NCI-H146 treated with DMSO at 0.1 percent for 48 hours (cell line): Measurements from ENCODE around the gene SMG6.
"Not testable (repeated sequence)": the region's sequence is repeated elsewhere in the genome, so short reads cannot be mapped to it uniquely, and the experiment has no call there.

Experiments used
- DNase-seq: peaks from one replicate; lab custom pipeline; 2025; ENCODE audit not compliant: unreplicated experiment; lab: John Stamatoyannopoulos, UW

The SMG6 gene

DNA sequence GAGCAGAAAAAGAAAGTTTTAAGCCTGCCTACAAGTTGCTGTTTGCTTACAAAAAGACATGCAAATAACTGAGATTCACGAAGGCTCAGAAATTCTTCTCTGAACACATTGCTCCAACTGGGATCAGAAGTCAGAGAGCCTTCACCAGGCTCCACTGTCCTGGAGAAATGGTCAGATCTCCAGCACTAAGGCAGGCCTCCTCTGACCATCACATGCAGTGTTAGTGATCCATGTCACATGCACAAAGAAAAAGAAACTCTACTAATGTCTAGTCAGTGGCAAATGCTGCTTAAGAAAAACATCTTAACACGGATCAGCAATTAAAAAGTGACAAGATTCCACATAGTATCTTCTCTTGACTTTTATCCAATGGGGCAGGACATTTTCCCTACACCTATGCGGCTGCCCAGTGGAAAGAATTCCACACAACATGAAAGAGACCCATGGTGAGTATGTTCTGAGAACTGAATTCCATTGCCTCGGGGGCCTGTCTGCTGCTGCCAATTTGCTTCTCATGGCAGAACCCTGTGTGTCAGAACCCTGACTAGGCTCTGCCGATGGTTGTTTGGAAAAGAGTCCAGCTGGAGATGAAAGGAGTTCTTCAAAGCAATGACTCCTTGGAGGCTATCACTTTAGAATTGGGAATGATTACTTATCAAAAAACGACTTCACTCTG, 152.1 kb downstream of the SMG6 start:
- no peak for DNase-seq

DNA sequence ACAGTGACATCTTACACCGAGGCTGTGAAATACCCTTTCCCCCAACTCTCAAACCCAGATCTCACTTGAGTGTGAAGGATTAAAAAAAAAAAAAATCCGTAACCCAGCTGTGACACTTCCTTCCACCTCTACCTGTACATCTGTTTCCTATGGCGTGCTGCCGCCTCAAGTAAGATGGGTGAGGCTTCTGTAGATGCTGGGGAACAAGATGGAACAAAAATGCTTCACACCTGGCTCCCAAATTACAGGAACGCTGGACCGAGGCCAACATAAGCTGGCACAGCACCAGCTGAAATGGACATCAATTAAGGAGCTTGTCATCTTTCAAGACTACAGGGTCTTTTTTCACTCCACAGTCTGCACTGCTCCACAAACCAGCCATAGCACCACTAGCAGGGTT, 152.8 kb downstream of the SMG6 start:
- peak; percentile 37 for DNase-seq

DNA sequence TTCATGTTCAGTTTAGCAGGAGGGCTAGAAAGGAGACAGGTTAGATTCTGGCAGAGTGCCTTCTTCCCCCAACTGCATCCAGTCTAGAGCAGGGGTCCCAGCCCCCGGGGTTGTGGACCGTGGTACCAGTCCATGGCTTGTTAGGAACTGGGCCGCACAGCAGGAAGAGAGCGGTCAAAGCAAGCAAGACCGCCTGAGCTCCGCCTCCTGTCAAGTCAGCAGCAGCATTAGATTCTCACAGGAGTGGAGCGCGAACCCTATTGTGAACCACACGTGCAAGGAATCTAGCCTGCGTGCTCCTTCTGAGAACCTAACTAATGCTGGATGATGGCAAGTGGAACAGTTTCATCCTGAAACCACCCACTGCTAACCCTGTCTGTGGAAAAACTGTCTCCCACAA, 153.7 kb downstream of the SMG6 start:
- DNase-seq, result no peak

DNA sequence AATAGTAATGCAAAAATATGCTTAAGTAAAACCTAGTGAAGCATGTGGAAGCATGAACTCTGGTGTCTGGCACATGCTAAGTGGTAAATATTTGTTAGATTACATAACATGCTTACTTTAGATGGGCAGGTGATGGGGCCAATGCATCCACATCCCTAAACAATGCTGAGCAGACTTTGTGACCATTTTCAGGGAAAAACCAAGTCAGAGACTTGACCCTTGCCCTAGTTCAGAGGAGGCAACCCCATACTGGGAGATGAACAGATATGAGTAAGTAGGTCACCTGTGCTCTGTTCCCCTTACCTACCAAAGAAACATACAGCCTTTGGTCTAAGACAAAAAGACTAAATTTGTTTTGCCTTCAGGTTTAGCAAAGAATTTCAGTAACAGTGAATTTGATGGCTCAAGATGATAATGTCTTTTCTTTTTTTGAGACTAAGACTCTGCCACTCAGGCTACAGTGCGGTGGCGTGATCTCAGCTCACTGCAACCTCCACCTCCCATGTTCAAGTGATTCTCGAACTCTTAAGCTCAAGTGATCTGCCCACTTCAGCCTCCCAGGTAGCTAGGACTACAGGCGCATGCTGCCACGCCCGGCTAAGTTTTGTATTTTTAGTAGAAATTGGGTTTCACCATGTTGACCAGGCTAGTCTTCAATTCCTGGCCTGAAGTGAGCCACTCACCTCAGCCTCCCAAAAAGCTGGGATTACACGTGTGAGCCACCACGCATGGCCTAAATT, 157.3 kb downstream of the SMG6 start:
- DNase-seq, result no peak

DNA sequence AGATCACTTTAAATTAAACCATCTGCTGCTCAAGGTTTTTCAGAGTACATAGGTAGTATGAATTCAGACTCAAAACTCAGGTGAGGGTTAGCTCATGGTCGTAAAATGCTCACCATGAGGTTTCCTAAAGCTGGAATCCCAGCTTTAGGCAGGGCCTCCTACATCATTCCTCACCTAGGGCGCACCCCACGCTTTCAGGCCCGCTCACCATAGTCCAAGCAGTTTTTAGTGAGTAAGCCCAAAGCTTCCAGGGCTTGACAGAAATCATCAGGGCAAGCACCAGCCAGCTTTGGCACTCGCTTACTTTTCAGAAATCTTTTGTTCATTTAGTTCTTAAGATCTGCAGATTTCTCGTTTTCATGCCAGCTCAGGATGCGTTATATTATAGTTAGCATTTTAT, 158.9 kb downstream of the SMG6 start:
- no peak for DNase-seq

DNA sequence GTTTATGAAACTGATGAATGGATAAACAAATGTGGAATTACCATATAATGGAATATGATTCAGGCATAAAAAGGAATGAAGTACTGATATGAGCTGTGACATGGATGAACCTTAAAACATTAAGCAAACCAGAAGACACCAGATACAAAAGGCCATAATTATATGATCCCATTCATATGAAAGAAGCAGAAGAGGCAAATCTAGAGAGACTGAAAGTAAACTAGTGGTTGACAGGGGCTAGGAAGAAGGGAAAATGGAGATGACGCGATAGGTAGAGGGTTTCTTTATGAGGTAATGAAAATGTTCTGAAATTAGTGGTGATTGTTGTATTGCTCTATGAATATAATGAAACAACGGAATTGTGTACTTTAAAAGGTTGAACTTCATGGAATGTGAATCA, 160.3 kb downstream of the SMG6 start:
- DNase-seq, result no peak

DNA sequence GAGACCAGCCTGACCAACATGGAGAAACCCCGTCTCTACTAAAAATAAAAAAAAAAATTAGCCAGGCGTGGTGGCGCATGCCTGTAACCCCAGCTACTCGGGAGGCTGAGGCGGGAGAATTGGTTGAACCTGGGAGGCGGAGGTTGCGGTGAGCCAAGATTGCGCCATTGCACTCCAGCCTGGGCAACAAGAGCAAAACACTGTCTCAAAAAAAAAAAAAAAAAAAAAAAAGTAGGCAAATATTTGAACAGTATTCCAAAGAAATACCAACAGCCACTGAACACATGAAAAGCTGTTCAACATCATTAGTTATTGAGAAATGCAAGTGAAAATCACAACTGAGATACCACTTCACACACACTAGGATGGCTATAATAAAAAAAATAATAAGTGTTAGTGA, 160.9 kb downstream of the SMG6 start:
- DNase-seq, result not testable (repeated sequence)

DNA sequence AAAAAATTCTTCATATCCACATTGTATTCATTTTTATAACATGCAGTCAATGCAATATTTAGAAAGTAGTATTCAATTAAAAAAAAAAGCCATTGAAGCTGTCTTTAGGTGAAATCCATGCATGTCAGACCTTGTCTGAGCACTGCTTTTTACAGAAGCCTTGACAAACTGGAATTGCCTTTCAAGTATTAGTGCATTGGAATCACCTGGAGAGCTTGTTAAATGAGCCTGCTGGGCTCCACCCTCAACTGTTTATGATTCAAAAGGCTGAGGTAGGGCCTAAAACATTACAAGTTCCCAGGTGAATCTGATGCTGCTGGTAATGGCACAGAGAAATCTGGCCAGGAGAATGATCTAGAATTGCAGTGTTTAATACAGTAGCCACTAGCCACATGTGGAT, 162.9 kb downstream of the SMG6 start:
- no peak for DNase-seq

DNA sequence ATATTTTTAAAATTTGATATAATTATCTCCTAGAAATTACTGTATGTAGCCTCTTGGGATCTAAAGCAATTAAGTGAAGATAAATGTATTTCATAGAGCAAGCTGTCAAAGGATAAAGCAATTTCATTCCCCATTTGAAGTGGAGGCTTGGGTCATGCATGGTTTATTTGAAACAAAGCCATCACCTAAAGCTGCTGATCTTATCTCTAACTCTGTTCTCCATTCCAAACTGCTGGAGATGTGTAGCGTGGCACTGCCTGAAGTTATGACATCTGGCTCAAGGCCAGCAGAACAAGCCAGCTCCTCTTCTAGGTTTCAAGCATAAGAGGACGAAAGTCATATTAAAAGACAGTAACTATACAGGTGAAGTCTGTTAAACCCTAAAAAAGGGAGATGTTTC, 164.8 kb downstream of the SMG6 start:
- peak; percentile 47 for DNase-seq

DNA sequence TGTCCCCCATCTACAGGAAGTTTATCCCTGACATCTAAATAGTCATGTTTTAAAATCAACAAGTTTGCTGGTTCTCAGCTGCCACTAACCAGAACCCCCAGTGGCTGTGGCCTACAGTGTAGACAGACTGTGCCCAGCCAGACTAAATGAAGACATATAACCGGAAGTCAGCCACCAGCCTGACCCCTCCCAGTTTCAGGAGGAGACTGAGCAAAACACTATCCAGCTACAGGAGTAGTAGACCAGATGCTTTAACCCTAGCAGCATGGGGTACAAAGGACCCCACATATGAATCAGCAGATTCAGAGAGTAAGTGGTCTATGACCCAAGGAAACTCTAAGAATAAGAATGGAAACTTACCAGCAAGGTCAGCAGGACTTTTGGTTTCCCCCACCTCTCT, 165.3 kb downstream of the SMG6 start:
- no peak for DNase-seq

DNA sequence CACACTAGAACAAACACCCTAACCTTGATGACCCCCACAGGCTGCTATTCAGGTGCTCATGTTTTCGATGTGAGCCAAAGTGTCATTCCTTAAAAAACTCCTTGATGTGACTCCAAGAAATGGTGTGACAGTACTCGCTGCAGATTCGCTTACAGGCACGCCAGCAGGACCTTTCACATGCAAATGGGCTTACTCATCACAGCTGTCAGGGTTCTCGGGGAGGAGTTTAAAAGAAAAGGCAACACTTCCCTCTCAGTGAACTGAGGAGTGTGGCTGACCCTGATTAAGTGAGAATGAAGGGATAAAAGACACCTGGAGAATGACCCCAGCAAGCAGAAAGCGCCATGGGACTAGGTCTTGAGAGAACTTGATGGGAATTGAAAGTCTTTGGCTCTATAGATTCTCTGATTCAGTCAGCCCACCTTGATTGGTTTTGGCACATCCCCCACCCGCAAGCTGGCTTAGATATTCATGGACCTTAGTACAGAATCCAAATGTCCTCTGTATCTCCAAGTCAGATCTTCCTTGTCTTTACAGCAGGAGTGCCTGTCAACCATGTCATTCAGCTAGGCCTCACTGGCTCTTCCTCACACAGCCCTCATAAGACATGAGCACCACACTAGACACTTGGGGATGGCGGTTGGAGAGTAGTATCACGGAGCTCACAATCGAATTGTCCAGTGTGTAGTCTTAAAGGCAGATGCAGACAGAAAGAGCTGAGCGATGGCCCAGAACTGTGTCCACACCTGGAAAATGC, 166.1 kb downstream of the SMG6 start:
- DNase-seq, result no peak

DNA sequence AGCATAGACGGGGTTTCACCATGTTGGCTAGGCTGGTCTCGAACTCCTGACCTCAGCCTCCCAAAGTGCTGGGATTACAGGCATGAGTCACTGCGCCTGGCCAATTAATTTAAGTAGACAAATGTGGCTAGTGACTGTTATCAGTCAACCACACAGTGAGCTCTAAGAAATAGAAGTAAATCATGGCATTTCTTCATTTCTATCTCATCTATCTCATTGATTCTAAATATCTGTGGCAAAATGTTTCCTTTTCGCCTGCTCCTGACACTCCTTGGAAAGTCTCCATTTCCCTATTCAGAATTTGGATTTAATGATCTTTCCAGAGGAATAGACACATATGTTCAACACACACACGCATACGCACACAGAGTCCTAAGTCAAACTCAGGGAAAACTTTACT, 167.3 kb downstream of the SMG6 start:
- DNase-seq, result no peak

DNA sequence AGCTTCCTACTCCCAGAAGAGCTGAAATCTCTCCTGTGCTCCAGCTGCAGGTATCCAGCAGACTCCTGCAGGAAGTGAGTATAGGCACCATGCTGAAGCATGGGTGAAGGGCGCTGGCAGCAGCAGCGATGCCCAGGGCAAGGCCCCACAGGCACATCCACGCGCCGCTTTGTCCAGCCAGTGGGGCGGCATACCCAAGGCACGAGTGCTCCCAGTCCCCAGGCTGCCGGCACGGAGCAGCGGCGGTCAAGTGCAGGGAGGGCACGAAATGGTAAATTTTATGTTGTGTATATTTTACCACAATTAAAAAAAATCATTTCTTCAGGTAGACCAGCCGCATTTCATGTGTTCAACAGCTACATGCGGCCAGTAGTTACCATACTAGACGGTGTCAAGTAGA, 175.6 kb downstream of the SMG6 start:
- DNase-seq, result no peak

DNA sequence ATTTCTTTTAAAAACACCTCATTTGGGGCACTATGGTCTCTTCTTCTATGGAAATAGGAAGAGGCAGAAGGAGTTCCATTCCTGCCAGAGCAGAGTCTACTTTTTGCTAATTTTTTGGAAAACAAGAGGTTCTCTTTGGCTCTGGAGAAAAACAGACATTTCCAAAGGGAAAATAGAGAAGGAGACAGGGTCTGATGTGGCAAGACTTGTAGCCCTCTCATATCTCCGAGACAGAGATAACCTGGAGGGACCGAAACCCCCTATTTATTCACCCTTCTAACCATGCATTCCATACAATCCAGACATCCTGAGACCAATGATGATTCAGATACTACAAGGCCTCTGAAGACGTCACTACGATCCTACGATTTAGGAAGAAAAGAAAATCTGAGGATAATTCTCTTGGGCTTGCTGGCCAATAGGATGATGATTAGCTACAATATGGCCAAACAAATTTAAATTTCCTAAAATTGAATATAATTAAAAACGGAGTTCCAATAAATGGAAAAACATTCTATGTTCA, 178.5 kb downstream of the SMG6 start:
- DNase-seq, result no peak

DNA sequence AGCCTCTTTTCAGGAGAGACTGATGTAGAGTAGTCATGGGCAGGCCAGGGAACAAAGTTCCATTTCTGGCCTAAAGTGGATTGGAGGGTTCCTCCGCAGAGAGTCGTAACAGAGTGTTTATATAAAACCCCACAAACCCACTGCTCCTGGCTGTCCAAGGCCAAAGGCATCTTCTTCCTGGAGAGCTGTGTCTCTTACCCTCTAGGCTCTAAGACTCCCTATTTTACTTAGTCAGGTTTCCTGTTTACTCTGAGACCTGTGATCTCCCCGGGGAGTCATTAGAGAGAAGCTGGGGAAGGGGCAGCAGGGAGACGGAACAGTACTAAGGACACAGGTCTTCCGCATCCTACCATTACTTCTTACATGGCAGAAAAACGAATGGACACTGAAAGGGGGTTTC, 179.2 kb downstream of the SMG6 start:
- no peak for DNase-seq

DNA sequence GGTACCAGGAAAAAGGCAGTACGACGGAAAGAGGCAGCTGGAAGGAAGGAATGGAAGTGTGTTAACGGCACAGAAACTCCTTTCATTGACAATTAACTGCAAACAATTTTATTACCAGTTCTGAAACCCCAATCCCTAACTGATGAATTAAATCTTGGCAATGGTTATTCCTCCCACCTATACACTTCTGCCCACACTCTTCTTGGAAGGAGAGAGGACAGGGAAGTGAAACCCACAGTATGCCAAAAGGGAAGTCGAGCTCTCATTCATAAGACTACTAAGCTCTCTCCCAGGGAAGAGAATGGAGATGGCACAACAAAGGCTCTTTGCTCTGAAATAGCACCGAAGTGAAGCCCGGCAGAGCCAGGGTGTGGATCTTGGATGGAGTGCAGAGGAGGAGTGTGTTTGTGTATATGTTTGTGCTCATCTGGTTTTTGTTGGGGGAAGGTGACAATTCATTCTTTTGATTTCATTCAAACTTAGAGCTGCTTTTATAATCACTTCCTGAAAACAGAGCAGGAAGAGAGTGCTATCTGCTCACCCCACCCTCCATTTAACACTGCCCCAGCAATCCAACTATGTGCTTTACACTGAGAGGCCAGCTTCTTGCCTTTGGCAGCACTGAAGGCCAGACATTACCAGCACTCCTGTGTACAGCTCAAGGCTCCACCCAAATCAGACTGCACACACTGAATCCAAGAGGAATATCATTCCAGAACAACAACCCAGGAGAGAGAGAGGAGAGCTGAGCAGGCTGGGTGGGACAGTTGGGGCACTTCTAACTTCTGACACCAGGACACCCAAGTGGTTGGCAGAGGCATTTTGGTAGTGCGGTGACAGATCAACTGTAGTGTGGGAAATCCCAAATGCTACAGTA, 180.0 kb downstream of the SMG6 start:
- no peak for DNase-seq

DNA sequence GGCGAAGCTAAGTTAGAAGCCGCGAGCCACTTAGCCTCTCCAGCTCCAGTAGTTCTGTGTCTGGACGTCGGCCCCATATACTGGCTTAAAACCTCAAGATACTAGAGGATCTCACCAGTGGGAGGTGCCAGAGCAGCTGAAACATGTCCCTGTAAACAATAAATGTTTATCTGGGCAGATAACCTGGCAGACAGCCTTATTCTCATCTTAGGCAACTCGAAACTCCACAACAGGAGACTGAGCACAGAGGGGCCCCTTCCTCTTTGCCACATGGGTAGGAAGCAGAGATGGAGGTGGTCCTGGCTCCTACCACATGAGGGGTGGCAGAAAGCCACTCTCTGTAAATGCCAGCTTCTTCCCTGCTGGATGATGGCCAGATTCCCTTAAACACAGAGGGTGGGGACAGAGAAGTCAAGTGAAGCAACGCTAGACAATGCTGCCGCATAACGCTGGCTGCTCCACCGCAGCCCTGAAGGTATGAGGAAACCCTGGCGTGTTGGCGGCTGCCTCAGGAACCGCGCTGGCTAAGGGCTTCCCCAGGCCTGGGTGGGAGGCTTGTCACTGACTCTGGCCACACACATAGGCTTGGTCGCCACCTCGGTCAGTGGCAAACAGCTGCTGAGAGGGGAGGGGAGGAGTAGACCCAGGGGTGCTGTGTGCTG, 180.8 kb downstream of the SMG6 start:
- DNase-seq, result no peak

DNA sequence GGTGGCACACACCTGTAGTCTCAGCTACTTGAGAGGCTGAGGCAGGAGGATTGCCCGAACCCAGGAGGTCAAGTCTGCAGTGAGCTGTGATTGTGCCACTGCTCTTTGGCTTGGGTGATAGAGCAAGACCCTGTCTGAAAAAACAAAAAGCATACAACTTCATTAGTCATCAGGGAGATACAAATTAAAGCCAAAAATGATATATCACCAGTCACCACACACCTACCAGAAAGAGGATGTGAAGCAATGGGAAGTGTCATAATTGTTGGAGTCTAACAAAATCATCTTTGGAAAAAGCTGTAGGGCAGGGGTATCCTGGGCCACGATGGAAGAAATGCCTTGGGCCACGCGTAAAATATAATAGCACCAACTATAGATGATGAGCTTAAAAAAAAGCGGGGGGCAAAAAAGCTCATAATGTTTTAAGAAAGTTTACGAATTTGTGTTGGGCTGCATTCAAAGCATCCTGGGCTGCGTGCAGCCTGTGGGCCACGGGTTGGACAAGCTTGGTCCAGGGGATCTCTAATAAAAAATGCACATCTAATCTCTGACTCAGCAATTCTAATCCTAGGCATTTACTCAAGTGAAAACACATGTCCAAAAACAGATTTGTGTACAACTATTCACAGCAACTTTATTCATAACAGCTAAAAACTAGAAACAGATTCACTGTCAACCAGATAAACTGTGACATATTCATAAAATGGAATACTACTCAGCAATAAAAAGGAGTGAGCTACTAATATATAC, 182.8 kb downstream of the SMG6 start:
- no peak for DNase-seq

DNA sequence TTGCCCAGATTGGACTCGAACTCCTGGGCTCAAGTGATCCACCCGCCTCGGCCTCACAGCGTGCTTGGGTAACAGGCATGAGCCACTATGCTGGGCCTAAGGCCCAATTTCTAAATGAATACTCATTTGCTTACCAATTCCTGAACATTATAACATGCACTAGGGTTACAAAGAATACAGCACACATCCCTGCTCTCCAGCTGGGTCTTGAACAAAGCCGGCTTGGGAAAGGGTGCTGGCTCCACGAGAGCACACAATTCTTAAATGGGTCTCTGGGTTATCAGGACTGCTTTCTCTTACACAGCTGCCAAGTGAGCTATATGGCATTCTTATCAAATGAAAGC, 190.3 kb downstream of the SMG6 start:
- no peak for DNase-seq

DNA sequence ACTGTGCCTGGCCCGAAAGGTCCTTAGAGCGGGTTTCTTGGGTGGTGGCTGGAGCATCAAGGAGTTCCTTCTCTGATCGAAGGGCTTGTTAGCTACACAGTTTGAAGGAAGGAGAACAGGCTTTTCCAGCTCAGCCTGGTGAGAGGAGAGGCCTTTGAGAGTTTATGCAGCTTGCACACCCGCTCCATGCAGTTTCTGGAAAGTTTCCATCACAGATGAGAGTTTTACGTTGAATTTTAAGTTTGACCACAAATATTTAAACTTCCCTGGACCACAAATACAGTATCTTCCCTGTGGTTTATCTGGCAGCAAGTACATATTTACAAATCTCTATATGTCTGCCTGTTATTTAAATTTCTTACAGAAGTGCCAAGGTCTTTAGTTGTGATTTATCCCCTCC, 191.9 kb downstream of the SMG6 start:
- no peak for DNase-seq
